GM19193 (cell line): ENCODE results near the gene CD9.

ENCODE experiments used
- POLR2A ChIP-seq: IDR thresholded peaks from 4 replicates; pipeline ENCODE4 v1.6.1; 2011; ENCODE audit not compliant: insufficient read depth, insufficient read length; ENCODE audit errors: extremely low read depth

CD9 gene

DNA sequence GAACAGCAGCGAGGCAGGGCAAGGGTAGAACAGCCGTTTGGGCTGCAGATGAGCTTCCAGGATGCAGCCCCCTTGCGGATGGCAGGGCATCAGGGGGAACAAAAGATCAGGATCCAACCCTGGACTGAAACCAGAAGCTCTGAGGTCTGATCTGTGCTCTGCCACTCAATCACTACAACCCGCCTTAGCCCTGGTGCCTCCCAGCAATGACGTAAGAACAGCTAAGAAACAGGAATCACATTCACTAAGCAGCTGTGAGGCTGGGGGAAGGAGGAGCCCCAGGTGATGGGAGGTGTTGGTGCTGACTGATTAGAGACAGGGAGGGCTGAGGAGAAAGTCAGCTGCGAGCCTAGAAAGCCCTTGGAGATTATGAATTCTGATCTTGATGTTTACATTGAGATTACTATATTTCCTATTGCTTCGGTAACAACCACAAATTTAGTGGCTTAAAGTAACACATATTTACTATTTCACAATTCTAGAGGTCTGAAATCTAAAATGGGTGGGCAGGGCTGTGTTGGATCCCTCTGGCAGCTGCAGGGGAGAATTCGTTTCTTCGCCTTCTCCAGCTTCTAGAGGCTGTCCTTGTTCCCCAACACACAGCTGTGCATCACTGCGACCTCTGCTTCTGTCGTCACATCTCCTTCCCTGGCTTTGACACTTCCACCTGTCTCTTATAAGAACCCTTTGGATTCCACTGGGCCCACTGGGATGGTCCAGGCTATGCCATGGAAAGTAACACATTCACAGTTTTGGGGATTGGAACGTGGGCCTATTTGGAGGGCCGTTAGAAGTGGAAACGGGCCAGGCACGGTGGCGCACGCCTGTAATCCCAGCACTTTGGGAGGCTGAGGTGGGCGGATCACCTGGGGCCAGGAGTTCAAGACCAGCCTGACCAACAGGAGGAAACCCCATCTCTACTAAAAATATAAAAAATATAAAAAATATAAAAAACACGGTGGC, 6.1 kb upstream of the CD9 start:
- TF ChIP-seq POLR2A, result no peak

DNA sequence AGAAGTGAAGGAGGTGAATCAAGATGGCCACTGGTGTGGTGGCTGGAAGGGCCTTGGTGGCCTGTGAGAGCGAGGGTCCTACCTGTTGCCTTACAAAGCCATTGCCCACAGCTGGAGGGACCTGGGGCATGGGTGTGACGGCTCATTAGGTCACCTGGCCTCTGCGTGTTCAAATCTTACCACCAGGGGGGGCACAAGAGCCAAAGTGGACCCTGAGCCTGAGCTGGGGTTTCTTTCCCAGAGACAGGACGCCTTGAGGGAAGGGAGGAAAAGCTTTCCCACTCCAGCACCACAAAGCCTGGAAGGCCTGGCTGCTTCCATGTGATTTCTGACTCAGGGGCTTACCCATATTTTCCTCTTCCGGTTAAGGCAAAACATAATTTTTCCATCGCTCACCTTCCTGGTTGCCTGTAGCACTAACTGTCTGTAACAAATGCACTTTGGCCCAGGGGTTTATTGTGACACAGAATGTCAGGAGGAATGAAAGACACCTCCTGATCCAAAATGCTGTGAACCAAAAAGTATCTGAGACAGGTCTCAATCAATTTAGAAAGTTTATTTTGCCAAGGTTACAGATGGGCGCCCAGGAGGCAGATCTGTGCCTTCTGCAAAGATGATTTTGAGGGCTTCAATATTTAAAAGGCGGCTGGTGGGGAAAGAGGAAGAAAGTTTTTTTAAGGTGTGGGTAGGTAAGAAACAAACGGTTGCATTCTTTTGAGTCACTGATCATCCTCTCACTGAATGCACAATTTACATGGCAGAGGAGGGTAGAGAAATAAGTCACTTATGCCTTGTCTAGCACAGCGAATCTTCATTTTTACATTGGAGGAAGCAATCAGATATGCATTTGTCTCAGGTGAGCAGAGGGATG, 4.3 kb upstream of the CD9 start:
- no peak for TF ChIP-seq POLR2A

DNA sequence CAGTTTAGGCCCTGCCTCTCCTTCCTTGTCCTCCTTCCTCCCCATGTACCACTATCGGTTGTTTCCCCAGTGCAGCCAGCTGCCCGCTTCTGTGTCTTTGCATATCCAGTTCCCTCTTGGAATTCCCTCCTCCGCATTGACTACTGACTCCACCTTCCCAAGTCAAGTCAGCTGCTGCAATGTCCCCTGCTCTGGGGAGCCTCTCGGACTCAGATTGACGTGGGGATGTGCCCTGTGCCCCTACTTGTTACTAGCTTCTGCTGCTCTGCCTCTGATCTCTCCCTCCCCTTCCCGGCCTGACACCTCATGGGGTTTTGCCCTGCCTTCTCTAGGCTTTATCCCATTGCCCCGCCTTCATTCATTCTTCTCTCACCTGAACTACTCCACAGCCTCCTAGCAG, 2.1 kb upstream of the CD9 start:
- no peak for TF ChIP-seq POLR2A

DNA sequence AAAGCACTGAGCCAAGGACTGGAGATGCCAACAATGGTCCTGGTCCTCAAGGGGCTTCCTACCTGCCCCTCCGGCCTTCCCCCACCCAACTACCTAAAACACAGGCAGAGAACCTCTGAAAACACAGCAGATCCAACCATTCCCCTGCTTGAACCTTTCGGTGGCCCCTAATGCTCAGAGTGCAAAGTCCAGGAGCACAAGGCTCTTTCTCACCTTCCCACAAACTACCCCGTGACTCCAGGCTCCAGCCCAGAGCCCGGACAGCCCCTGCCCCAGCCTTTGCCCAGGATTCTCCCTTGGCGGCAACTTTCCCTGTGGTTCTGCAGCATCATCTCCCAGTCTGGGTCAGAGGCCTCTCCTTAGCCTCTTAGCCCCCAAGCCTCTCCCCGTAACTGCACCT, 1.6 kb upstream of the CD9 start:
- no peak for TF ChIP-seq POLR2A

GRCh38 chr12:6198985-6199530, 1.1 kb upstream of the CD9 start:
- TF ChIP-seq POLR2A, result no peak

- TF ChIP-seq POLR2A, result no peak
These were observed 507 bp upstream of the CD9 start for GRCh38 chr12:6199531-6200255.

DNA sequence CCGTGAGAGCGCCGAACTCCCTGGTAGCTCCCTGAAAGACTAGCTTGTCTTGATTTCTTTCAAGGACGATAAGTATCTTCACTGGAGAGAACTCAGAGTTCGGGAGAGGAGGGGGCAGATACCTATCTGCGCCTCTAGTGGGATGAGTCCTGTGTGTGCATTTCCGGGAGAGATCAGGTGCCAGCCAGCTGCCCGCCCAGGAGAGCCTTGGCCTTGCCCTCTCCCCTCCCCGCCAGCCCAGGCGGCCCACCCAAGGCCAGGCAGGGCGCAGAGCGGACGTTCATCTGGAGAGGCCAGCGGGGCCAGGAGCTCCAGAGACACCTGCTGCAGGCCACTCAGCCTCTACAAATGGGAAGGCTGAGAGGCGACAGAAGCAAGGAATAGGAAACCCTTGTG, 1.0 kb downstream of the CD9 start:
- TF ChIP-seq POLR2A, result no peak

- no peak for TF ChIP-seq POLR2A
These were observed 1.6 kb downstream of the CD9 start for GRCh38 chr12:6201826-6202225.

GRCh38 chr12:6202304-6202703, 2.1 kb downstream of the CD9 start:
- TF ChIP-seq POLR2A, result no peak

- no peak for TF ChIP-seq POLR2A
These were observed 2.6 kb downstream of the CD9 start for GRCh38 chr12:6202846-6203245.

GRCh38 chr12:6203601-6204000, 3.4 kb downstream of the CD9 start:
- TF ChIP-seq POLR2A, result no peak

- TF ChIP-seq POLR2A, result no peak
These were observed 4.4 kb downstream of the CD9 start for GRCh38 chr12:6204533-6205143.

GRCh38 chr12:6205144-6205539, 4.9 kb downstream of the CD9 start:
- no peak for TF ChIP-seq POLR2A

DNA sequence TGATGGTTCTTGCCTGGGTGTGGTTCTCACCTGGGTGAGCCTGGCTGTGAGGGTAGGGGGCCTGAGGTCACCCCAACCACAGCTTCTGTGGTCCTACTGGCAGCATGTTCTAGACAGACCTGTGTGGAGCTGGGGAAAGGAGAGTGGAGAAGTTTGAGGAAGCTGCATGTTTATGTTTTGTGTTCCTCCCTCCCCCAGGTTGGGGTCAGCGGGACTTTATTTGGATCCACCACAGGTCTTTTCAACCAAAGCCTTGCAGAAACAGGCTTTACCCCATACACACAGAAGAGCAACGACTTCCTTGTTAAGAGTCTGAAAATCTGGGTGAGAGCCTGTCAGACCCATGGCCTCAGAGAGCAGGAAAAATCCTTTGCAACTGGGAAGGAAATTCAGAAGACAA, 5.6 kb downstream of the CD9 start:
- no peak for TF ChIP-seq POLR2A
